Activated naive CD4-positive, alpha-beta T cell treated with anti-CD3 and anti-CD28 coated beads, Interleukin-2, amount 10 ng/mL, durations not matched to agents 5 hours and 36 hours (primary cell): ENCODE measurements around the gene MOSPD2. TPM values are rescaled to one million over a fixed set of nuclear protein-coding genes. Genes with fewer than 3 reads are reported as not detected.

Experiments used
- total RNA-seq, 2 experiments: library from RNA; stranded (reverse); gene quantifications; one replicate each; pipeline ENCODE4 v1.2.3, GENCODE V29; 2021

The MOSPD2 gene
- 10 to 100 TPM; 10.3 to 11.1 TPM for total RNA-seq

DNA sequence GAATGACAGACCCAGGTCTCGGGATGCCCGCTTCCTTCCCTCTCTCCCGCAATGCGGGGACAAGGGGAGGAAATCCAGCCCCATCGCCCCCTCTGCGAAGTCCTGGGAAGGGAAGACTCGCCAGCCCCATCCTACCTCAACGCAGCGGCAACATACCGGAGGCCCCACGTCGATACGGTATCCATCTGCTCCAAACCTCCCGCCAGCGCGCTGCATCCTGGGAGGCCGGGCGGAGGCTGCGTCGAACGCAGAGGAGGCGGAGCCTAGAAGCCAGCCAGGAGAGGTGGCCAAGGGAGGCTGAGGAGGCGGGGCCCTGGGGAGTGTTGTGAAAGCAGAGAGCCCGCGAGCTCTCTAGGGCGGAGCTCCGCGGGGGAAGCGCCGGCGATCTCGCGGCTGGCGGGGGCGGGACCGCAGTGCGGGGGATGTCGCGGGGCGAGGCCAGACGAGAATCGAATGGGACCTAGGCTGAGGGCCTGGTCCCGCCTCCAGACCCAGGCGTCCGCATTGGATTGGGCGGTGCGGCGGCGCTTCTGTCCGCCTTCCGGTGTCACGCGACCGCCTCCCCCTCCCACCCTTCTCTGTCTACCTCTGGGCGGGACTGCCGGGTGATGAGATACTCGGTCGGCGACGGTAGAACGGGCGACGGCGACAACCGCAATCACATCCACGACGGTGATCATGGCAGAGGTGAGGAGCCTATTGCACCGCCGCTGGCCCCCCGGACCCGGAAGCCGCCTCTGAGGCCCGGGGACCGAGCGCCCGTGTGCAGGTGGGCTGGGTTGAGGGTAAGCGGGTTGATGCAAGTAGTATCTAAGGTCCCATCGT lies at the start of gene MOSPD2, which contains the start of gene FANCB:
TSS of gene MOSPD2 (plus strand) at position 571 of the 825 bp plus-strand sequence. CDS start at position 679, 108 bp downstream.
TSS of gene FANCB (minus strand) at position 219 of the 825 bp plus-strand sequence. CDS start 7,559 bp downstream, outside the sequence.

Other genes with a start within 250 kb of the MOSPD2 start
- 1 to 10 TPM; 7.8 to 8.0 TPM for gene FANCB, start 352 bp upstream of the MOSPD2 start, total RNA-seq